ENCODE measurements around the gene BLTP3A.
A peak's percentile ranks its signal among the peaks of the same experiment; 100 is the strongest.

The BLTP3A gene

DNA sequence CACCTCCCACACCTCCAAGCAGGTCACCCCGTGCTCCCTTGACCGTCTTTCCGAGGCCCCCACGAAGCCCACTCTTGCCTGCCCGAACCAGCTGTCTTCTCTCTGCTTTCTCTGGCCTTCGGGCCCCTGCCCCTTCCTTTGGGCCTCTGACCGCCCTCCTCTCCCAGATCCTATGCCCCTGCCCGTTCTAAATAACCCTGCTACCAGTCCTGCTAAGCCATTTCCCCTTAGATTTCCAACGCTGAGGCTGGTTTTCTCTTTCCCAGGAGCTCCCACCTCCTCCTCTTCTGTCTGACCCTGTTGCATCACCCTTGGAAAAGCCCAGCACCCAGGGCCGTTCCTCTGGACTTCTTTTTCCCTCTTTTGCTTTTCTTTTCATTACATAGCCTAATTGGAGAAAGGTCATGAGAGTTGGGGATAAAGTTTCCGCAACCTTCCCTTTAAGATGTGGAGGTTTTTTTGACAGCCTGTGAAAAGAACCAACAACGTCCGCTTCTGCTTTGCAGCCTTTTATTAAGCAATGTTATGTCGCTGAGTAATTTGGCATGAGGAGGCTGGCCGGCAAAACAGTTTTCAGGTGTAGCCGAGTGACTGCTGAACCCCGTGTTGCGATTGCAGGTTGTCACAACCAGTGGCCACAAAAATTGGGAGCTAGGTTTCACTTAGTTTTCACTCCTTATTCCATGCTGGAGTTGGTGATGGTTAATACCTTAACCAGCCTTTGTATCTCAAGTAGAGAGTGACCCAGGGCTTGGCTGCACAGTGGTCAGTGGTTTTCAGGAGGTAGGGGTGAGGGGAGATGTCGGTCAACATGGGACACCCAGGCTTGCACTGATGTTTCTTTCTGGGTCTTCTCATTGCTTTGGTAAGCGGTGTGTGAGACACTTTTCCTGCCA lies 970 bp downstream of the BLTP3A start:
- ChIA-PET POLR2A (interaction anchor here (0.6 to 1.1 kb wide), 3 partner anchors 8 to 36 kb away, joined by 3 to 4 read pairs (median 3); partner anchors contain the start of gene SNRPC), CTCF (interaction anchor here (0.9 to 2.6 kb wide), 5 partner anchors 9 to 32 kb away, joined by 3 to 11 read pairs (median 5); no protein-coding TSS in a partner anchor)
- Histone ChIP-seq H3K4me3 (ENCODE audit: control insufficient read depth in 1 of 7, extremely low read depth in 1 of 7, insufficient read depth in 4 of 7, low read depth in 2 of 7, low read length in 6 of 7) (peak overlapping the region; percentile 70 to 98 (median 89)), H3K27ac (ENCODE audit: insufficient read depth in 1 of 2, low read depth in 1 of 2, low read length in 2 of 2, poor library complexity in 1 of 2, severe bottlenecking in 2 of 2) (peak overlapping the region; percentile 72 to 93), H3K27me3 (replicated peaks in 2 of 5; ENCODE audit: control insufficient read depth in 4 of 5, insufficient read depth in 5 of 5, low read length in 4 of 5) (no peaks in the 10 kb centered on the region), H3K4me1 (ENCODE audit: control extremely low read depth in 1 of 4, control insufficient read depth in 4 of 4, insufficient read depth in 4 of 4, low read length in 3 of 4) (peaks cover 0 to 25% (median 19%) of the 10 kb centered on the region in 4 experiments), H3K36me3 (ENCODE audit: control insufficient read depth in 4 of 4, insufficient read depth in 4 of 4, low read length in 3 of 4) (peaks cover 0 to 5% (median 0%) of the 10 kb centered on the region in 4 experiments), H3K9me3 (ENCODE audit: control extremely low read depth in 1 of 5, control insufficient read depth in 4 of 5, insufficient read depth in 2 of 5, low read depth in 1 of 5, low read length in 4 of 5) (no peaks in the 10 kb centered on the region)
- 0% methylated on average over 15 of the region's 20 CpGs for WGBS (ENCODE audit: insufficient coverage)
- peak; percentile 47 to 83 (median 83) for DNase-seq

DNA sequence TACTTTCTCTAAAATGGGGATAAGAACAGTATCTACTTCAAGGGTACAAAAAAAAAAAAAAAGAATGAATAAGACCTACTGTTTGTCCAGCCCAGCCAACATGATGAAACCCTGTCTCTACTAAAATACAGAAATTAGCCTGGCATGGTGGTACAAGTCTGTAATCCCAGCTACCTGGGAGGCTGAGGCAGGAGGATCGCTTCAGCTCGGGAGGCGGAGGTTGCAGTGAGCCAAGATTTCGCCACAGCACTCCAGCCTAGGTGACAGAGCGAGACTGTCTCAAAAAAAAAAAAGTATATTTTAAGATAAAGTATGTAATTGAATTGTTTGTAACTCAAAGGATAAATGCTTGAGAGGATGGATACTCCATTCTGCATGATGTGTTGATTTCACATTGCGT lies 2.0 kb downstream of the BLTP3A start:
- POLR2A ChIA-PET, result no interaction called here
- WGBS (ENCODE audit: insufficient coverage), result 93% methylated on average over 3 of the region's 6 CpGs
- no peak for DNase-seq
- Histone ChIP-seq H3K27me3 (replicated peaks in 2 of 5; ENCODE audit: control insufficient read depth in 4 of 5, insufficient read depth in 5 of 5, low read length in 4 of 5) (no peaks in the 10 kb centered on the region), H3K36me3 (ENCODE audit: control insufficient read depth in 4 of 4, insufficient read depth in 4 of 4, low read length in 3 of 4) (peaks cover 0 to 5% (median 0%) of the 10 kb centered on the region in 4 experiments), H3K27ac (ENCODE audit: insufficient read depth in 1 of 2, low read depth in 1 of 2, low read length in 2 of 2, poor library complexity in 1 of 2, severe bottlenecking in 2 of 2) (no peak overlapping the region), H3K4me1 (ENCODE audit: control extremely low read depth in 1 of 4, control insufficient read depth in 4 of 4, insufficient read depth in 4 of 4, low read length in 3 of 4) (peaks cover 0 to 25% (median 19%) of the 10 kb centered on the region in 4 experiments), H3K9me3 (ENCODE audit: control extremely low read depth in 1 of 5, control insufficient read depth in 4 of 5, insufficient read depth in 2 of 5, low read depth in 1 of 5, low read length in 4 of 5) (no peaks in the 10 kb centered on the region), H3K4me3 (ENCODE audit: control insufficient read depth in 1 of 7, extremely low read depth in 1 of 7, insufficient read depth in 4 of 7, low read depth in 2 of 7, low read length in 6 of 7) (peak overlapping the region in 1 of 7 experiments; percentile 80)
- CTCF ChIA-PET, result interaction anchor here (1.4 to 1.6 kb wide), 2 partner anchors 12 to 19 kb away, joined by 3 to 8 read pairs; no protein-coding TSS in a partner anchor

GRCh38 chr6:34795836-34796425 lies 4.0 kb downstream of the BLTP3A start:
- no peaks in the 10 kb centered on the region for H3K9me3 ChIP-seq (ENCODE audit: control extremely low read depth in 1 of 5, control insufficient read depth in 4 of 5, insufficient read depth in 2 of 5, low read depth in 1 of 5, low read length in 4 of 5)
- no peak for DNase-seq
- ChIA-PET CTCF (interaction anchor here (1.7 kb wide), 1 partner anchor 9 kb away, joined by 4 read pairs; no protein-coding TSS in a partner anchor), POLR2A (no interaction called here)
- peaks cover 0 to 5% (median 0%) of the 10 kb centered on the region in 4 experiments for H3K36me3 ChIP-seq (ENCODE audit: control insufficient read depth in 4 of 4, insufficient read depth in 4 of 4, low read length in 3 of 4)
- 100% methylated on average over 1 of the region's 2 CpGs for WGBS (ENCODE audit: insufficient coverage)
- H3K4me1 ChIP-seq (ENCODE audit: control extremely low read depth in 1 of 4, control insufficient read depth in 4 of 4, insufficient read depth in 4 of 4, low read length in 3 of 4), result peaks cover 0 to 21% (median 14%) of the 10 kb centered on the region in 4 experiments
- H3K27me3 ChIP-seq (replicated peaks in 2 of 5; ENCODE audit: control insufficient read depth in 4 of 5, insufficient read depth in 5 of 5, low read length in 4 of 5), result no peaks in the 10 kb centered on the region
- no peak overlapping the region for H3K4me3 ChIP-seq (ENCODE audit: control insufficient read depth in 1 of 7, extremely low read depth in 1 of 7, insufficient read depth in 4 of 7, low read depth in 2 of 7, low read length in 6 of 7)
- no peak overlapping the region for H3K27ac ChIP-seq (ENCODE audit: insufficient read depth in 1 of 2, low read depth in 1 of 2, low read length in 2 of 2, poor library complexity in 1 of 2, severe bottlenecking in 2 of 2)

DNA sequence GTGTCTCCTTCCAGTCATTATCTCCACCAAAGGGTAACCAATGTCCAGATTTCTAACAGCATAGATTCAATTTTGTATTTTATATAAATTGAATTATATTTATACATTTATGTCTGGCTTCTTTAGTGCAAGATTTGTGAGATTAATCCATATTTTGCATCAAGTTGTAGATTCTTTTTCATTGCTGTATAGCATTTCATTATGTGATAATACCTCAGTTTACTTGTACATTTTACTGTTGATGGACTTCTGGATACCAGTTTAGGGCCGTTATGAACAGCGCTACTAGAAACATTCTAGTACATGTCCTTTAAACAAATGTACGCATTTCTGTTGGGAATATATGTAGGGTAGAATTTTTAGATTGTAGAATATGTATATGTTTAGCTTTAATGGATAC lies 6.2 kb downstream of the BLTP3A start:
- Histone ChIP-seq H3K27ac (ENCODE audit: insufficient read depth in 1 of 2, low read depth in 1 of 2, low read length in 2 of 2, poor library complexity in 1 of 2, severe bottlenecking in 2 of 2) (no peak overlapping the region), H3K4me1 (ENCODE audit: control extremely low read depth in 1 of 4, control insufficient read depth in 4 of 4, insufficient read depth in 4 of 4, low read length in 3 of 4) (peaks cover 0 to 10% (median 7%) of the 10 kb centered on the region in 4 experiments), H3K9me3 (ENCODE audit: control extremely low read depth in 1 of 5, control insufficient read depth in 4 of 5, insufficient read depth in 2 of 5, low read depth in 1 of 5, low read length in 4 of 5) (no peaks in the 10 kb centered on the region), H3K4me3 (ENCODE audit: control insufficient read depth in 1 of 7, extremely low read depth in 1 of 7, insufficient read depth in 4 of 7, low read depth in 2 of 7, low read length in 6 of 7) (no peak overlapping the region), H3K36me3 (ENCODE audit: control insufficient read depth in 4 of 4, insufficient read depth in 4 of 4, low read length in 3 of 4) (peaks cover 0 to 5% (median 0%) of the 10 kb centered on the region in 4 experiments), H3K27me3 (replicated peaks in 2 of 5; ENCODE audit: control insufficient read depth in 4 of 5, insufficient read depth in 5 of 5, low read length in 4 of 5) (no peaks in the 10 kb centered on the region)
- POLR2A ChIA-PET, result no interaction called here
- WGBS (ENCODE audit: insufficient coverage), result no CpG with 5 or more reads among the region's 3 CpGs
- CTCF ChIA-PET, result interaction anchor here (0.9 kb wide), 1 partner anchor 15 kb away, joined by 3 read pairs; no protein-coding TSS in a partner anchor
- no peak for DNase-seq

- peaks cover 0 to 2% (median 0%) of the 10 kb centered on the region in 4 experiments for H3K4me1 ChIP-seq (ENCODE audit: control extremely low read depth in 1 of 4, control insufficient read depth in 4 of 4, insufficient read depth in 4 of 4, low read length in 3 of 4)
- ChIA-PET POLR2A (no interaction called here), CTCF (no interaction called here)
- WGBS (ENCODE audit: insufficient coverage), result 100% methylated on average over 1 of the region's 3 CpGs
- H3K36me3 ChIP-seq (ENCODE audit: control insufficient read depth in 4 of 4, insufficient read depth in 4 of 4, low read length in 3 of 4), result peaks cover 0 to 5% (median 2%) of the 10 kb centered on the region in 4 experiments
- no peak overlapping the region for H3K4me3 ChIP-seq (ENCODE audit: control insufficient read depth in 1 of 7, extremely low read depth in 1 of 7, insufficient read depth in 4 of 7, low read depth in 2 of 7, low read length in 6 of 7)
- no peaks in the 10 kb centered on the region for H3K27me3 ChIP-seq (replicated peaks in 2 of 5; ENCODE audit: control insufficient read depth in 4 of 5, insufficient read depth in 5 of 5, low read length in 4 of 5)
- DNase-seq, result no peak
- no peaks in the 10 kb centered on the region for H3K9me3 ChIP-seq (ENCODE audit: control extremely low read depth in 1 of 5, control insufficient read depth in 4 of 5, insufficient read depth in 2 of 5, low read depth in 1 of 5, low read length in 4 of 5)
- no peak overlapping the region for H3K27ac ChIP-seq (ENCODE audit: insufficient read depth in 1 of 2, low read depth in 1 of 2, low read length in 2 of 2, poor library complexity in 1 of 2, severe bottlenecking in 2 of 2)
Observed at GRCh38 chr6:34799547-34799946, 7.7 kb downstream of the BLTP3A start.

DNA sequence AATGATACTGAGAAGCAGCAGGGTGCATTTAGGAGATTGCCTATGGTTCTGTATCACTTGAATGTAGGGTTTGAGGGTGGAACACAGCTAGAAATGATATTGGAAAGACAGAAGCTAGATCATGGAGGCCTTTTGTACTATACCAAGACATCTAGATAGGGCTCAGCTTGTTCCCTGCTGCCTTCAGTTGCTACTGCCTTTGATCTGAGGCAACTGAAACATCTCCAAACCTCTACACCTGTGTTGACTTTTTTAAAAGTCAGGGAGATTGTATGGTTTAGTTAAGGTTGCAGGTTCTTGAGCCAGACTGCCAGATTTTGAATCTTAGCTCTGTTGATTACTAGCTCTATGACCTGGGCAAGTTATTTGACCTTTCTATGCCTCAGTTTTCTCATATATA lies 12.7 kb downstream of the BLTP3A start:
- H3K27me3 ChIP-seq (replicated peaks in 2 of 5; ENCODE audit: control insufficient read depth in 4 of 5, insufficient read depth in 5 of 5, low read length in 4 of 5), result no peaks in the 10 kb centered on the region
- H3K27ac ChIP-seq (ENCODE audit: insufficient read depth in 1 of 2, low read depth in 1 of 2, low read length in 2 of 2, poor library complexity in 1 of 2, severe bottlenecking in 2 of 2), result no peak overlapping the region
- no peaks in the 10 kb centered on the region for H3K4me1 ChIP-seq (ENCODE audit: control extremely low read depth in 1 of 4, control insufficient read depth in 4 of 4, insufficient read depth in 4 of 4, low read length in 3 of 4)
- H3K4me3 ChIP-seq (ENCODE audit: control insufficient read depth in 1 of 7, extremely low read depth in 1 of 7, insufficient read depth in 4 of 7, low read depth in 2 of 7, low read length in 6 of 7), result no peak overlapping the region
- DNase-seq, result no peak
- H3K9me3 ChIP-seq (ENCODE audit: control extremely low read depth in 1 of 5, control insufficient read depth in 4 of 5, insufficient read depth in 2 of 5, low read depth in 1 of 5, low read length in 4 of 5), result no peaks in the 10 kb centered on the region
- peaks cover 0 to 3% (median 0%) of the 10 kb centered on the region in 4 experiments for H3K36me3 ChIP-seq (ENCODE audit: control insufficient read depth in 4 of 4, insufficient read depth in 4 of 4, low read length in 3 of 4)
- ChIA-PET CTCF (interaction anchor here (0.7 to 2.2 kb wide), 5 partner anchors 8 to 17 kb away, joined by 3 to 6 read pairs (median 4); partner anchors contain the start of gene BLTP3A), POLR2A (no interaction called here)

Measured in common myeloid progenitor, CD34-positive (primary cell).